ENCODE results near the gene KLF9. TPM values are rescaled to one million over a fixed set of nuclear protein-coding genes. Genes with fewer than 3 reads are reported as not detected.

Gene KLF9
- total RNA-seq, 1 experiment from 2014 or later, result 20.7 TPM

GRCh38 chr9:70367305-70367930 is 47.0 kb downstream of the KLF9 start:
- DNase-seq (ENCODE audit: low read depth), result no peak

- no peak for DNase-seq (ENCODE audit: low read depth)
Measured at GRCh38 chr9:70363760-70364159, 50.7 kb downstream of the KLF9 start.

GRCh38 chr9:70362952-70363351 is 51.5 kb downstream of the KLF9 start:
- peak; percentile 61 for DNase-seq (ENCODE audit: low read depth)

GRCh38 chr9:70355801-70356200 is 58.7 kb downstream of the KLF9 start:
- no peak for DNase-seq (ENCODE audit: low read depth)

GRCh38 chr9:70352802-70353201 is 61.7 kb downstream of the KLF9 start:
- peak; percentile 28 for DNase-seq (ENCODE audit: low read depth)

GRCh38 chr9:70352356-70352755 is 62.1 kb downstream of the KLF9 start:
- peak; percentile 58 for DNase-seq (ENCODE audit: low read depth)

GRCh38 chr9:70347046-70347445 is 67.4 kb downstream of the KLF9 start:
- no peak for DNase-seq (ENCODE audit: low read depth)

GRCh38 chr9:70340572-70340971 is 73.9 kb downstream of the KLF9 start:
- peak; percentile 38 for DNase-seq (ENCODE audit: low read depth)

Other genes starting within 250 kb of the KLF9 start
- 19.8 and 21.4 TPM in 2 replicates for gene SMC5, start 155.7 kb downstream of the KLF9 start, total RNA-seq (2014; rRNA removed; shearing (Covaris generic))

Measured in M059J (cell line).